ENCODE measurements around the gene SLC47A2. TPM values are rescaled to one million over a fixed set of nuclear protein-coding genes. Genes with fewer than 3 reads are reported as not detected.
A peak's percentile ranks its signal among the peaks of the same experiment; 100 is the strongest.

Gene SLC47A2
- total and polyA plus RNA-seq, 12 donors = 0.21 TPM; not detected in 11

DNA sequence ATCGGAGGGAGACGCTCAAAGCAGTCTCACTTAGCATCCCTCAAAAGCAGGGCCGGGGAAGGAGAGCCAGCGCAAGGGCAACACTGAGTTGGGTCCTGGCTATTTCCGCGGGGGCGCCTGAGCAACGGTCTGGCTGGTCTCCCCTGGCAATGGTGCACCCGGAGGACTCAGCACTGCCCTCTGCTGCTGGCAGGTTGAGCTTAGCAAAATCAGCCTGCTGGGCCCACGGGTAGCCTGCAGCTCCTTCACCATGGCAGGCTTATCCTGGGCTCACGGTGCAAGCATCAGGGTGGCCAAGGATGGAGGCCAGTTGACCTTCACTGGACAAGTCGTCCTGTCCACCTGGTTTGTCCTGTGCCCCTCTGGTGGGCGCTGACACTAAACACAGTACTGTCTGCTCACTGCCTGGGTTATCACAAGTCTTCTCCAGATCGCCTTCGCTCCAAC lies 46.2 kb upstream of the SLC47A2 start:
- peak in 1 of 2 donors; percentile 77 for DNase-seq
- ATAC-seq = peak; percentile 27 to 78 (median 67)
- peaks cover 0 to 11% (median 0%) of the 10 kb centered on the region in 9 donors for H3K4me1 ChIP-seq
- no peak overlapping the region for H3K27ac ChIP-seq
- no peaks in the 10 kb centered on the region for H3K36me3 ChIP-seq
- intact Hi-C loops (cut with DNase I) = loop anchor here in 5 of 10 donors (5.0 to 10.0 kb wide), 6 partner anchors 58 to 400 kb away; partner anchors contain the start of genes B9D1 (in 3 of the 5) and ALDH3A2 (in 2 of the 5)
- 29 to 30% methylated on average over 15 of the region's 15 CpGs for WGBS, 2 donors
- H3K9me3 ChIP-seq = no peaks in the 10 kb centered on the region
- no peak overlapping the region for H3K4me3 ChIP-seq
- TF ChIP-seq CTCF (IDR thresholded peaks at IDR 0.05) = peak; percentile 37 to 82 (median 67)
- H3K27me3 ChIP-seq = peaks cover 0 to 4% (median 0%) of the 10 kb centered on the region in 7 donors

GRCh38 chr17:19760746-19761145 lies 44.4 kb upstream of the SLC47A2 start:
- Histone ChIP-seq H3K9me3 (no peaks in the 10 kb centered on the region), H3K4me3 (no peak overlapping the region), H3K27me3 (peaks cover 0 to 4% (median 0%) of the 10 kb centered on the region in 7 donors), H3K27ac (no peak overlapping the region), H3K4me1 (peaks cover 0 to 5% (median 0%) of the 10 kb centered on the region in 9 donors), H3K36me3 (no peaks in the 10 kb centered on the region)
- no peak for TF ChIP-seq CTCF (IDR thresholded peaks at IDR 0.05)
- 67 to 69% methylated on average over 9 of the region's 9 CpGs for WGBS, 2 donors
- DNase-seq (no peak), ATAC-seq (no peak)
- intact Hi-C loops (cut with DNase I) = loop anchor here in 5 of 10 donors (5.0 to 10.0 kb wide), 6 partner anchors 56 to 398 kb away; partner anchors contain the start of genes B9D1 (in 3 of the 5) and ALDH3A2 (in 2 of the 5)

DNA sequence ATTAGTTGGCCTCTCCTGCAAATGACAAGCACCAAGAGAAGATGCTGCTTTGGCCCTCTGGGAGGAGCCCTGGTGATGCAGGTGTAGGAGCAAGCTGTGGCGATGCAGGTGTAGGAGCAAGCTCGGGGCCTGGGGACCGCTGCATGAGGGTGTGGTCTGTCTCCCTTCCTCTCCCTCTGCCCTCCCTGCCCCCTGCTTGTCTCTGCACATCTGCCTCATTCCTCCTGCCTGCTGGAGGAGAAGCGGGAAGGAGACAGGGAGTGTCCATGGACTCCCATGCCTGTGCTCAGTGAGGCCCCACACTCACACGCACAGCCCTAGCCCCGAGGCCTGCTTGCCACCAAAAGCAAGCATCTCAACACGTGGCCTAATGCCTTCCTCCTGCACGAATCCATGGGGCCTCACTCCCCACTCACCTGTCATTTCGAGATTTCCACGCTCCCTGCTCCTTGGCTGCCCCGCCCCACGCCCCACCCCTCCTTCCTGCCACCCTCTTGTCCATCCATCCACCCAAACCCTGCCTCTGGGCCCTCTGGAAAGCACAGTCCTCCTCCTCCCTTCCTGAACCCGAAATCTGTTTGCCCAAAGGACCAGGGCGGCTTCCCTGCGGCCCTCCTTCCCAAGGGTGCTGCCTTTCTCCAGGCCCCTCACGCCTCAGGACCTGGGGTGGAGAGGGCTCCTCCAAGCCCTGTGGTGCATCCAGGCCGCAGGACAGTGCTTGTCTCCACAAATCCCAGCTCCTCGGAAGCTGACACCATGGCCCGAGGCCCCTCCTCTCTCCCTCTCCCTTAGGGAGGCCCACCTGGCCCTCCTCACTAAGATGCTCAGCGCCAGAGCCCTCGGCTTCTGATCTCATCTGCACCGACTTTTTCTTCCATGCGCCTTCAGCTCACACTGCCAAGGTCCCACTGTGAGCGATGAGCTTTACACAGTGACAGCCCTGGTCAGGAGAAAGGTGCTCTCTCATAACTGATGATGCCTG lies 43.5 kb upstream of the SLC47A2 start:
- ATAC-seq (no peak), DNase-seq (no peak)
- 82 to 84% methylated on average over 24 of the region's 24 CpGs for WGBS, 2 donors

More for the DNA sequence above, 43.5 kb upstream of the SLC47A2 start:
- H3K36me3 ChIP-seq = no peaks in the 10 kb centered on the region
- intact Hi-C loops (cut with DNase I) = loop anchor here in 6 of 10 donors (5.0 to 10.0 kb wide), 6 partner anchors 55 to 398 kb away; partner anchors contain the start of genes ALDH3A2 (in 3 of the 6) and B9D1 (in 3 of the 6)
- H3K27ac ChIP-seq = no peak overlapping the region
- no peak for TF ChIP-seq CTCF (IDR thresholded peaks at IDR 0.05)
- no peaks in the 10 kb centered on the region for H3K9me3 ChIP-seq
- peaks cover 0 to 5% (median 0%) of the 10 kb centered on the region in 9 donors for H3K4me1 ChIP-seq
- no peak overlapping the region for H3K4me3 ChIP-seq
- peaks cover 0 to 4% (median 0%) of the 10 kb centered on the region in 7 donors for H3K27me3 ChIP-seq
